AG04449 (cell line): ENCODE measurements around the gene NFE2L2.

Experiments used
- CTCF ChIA-PET: fragments of 350-600 bp; formaldehyde crosslinking; extraction: SDS; loops from one replicate; lab custom pipeline; 2021; ENCODE audit warnings: antibody characterized with exemption; lab: Yijun Ruan, JAX
- POLR2A ChIA-PET: fragments of 400-600, 350-600 bp; formaldehyde crosslinking; extraction: SDS; loops from one replicate; lab custom pipeline; 2020; ENCODE audit warnings: antibody characterized with exemption, inconsistent platforms; lab: Yijun Ruan, JAX
- DNase-seq: peaks from one replicate; pipeline ENCODE4 v3.0.0-alpha.2; 2010; ENCODE audit warnings: low read depth, low spot score
- H3K4me3 ChIP-seq: 2 replicates; pipeline ENCODE4 v1.5.1; 2011; ENCODE audit warnings: low read depth, mild to moderate bottlenecking, control low read depth, low read length
- TF ChIP-seq, protein P1 (sequence below): IDR thresholded peaks from one replicate; pipeline ENCODE4 v1.5.1; 2011; ENCODE audit warnings: mild to moderate bottlenecking, moderate library complexity, low read length, control low read depth, inconsistent platforms; ENCODE audit not compliant: insufficient read depth; ENCODE audit errors: missing control alignments

The NFE2L2 gene

GRCh38 chr2:177245010-177245422 is 19.5 kb downstream of the NFE2L2 start:
- no peak for DNase-seq
- POLR2A ChIA-PET, result interaction anchor here (0.6 to 1.6 kb wide), 4 partner anchors 9 to 924 kb away, joined by 3 to 6 read pairs (median 4); partner anchors contain the start of gene NFE2L2
- no peak overlapping the region for H3K4me3 ChIP-seq
- CTCF ChIA-PET, result interaction anchor here (0.8 to 2.1 kb wide), 4 partner anchors 9 to 51 kb away, joined by 3 to 11 read pairs (median 4); partner anchors contain the start of gene NFE2L2
- TF ChIP-seq, protein P1, sequence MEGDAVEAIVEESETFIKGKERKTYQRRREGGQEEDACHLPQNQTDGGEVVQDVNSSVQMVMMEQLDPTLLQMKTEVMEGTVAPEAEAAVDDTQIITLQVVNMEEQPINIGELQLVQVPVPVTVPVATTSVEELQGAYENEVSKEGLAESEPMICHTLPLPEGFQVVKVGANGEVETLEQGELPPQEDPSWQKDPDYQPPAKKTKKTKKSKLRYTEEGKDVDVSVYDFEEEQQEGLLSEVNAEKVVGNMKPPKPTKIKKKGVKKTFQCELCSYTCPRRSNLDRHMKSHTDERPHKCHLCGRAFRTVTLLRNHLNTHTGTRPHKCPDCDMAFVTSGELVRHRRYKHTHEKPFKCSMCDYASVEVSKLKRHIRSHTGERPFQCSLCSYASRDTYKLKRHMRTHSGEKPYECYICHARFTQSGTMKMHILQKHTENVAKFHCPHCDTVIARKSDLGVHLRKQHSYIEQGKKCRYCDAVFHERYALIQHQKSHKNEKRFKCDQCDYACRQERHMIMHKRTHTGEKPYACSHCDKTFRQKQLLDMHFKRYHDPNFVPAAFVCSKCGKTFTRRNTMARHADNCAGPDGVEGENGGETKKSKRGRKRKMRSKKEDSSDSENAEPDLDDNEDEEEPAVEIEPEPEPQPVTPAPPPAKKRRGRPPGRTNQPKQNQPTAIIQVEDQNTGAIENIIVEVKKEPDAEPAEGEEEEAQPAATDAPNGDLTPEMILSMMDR, result no peak

DNA sequence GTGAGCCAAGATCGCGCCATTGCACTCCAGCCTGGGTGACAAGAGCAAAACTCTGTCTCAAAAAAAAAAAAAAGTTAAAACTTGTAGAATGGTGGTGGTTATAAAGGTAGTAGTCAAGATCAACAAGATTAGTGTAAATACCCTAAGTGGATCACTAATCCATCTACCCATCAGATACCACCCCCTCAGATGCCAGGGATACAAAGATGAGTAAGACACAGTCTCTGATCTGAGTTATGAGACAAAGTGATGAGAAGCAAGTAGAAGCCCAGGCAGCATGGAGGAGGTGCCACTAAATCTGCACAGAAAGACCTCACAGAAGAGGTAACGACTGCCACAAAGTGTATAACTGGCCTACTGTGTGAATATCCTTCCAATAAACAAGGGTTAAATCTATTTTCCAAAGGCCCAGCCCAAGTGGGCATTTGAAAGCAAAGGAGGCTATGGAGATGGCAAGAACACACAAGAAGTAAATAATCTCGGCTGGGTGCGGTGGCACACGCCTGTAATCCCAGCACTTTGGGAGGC is 20.2 kb downstream of the NFE2L2 start:
- ChIA-PET POLR2A (interaction anchor here (0.6 to 1.6 kb wide), 3 partner anchors 9 to 20 kb away, joined by 3 to 6 read pairs (median 4); partner anchors contain the start of gene NFE2L2), CTCF (interaction anchor here (0.8 to 2.1 kb wide), 7 partner anchors 10 to 91 kb away, joined by 3 to 11 read pairs (median 4); partner anchors contain the start of gene NFE2L2)
- TF ChIP-seq, protein P1, result no peak
- no peak for DNase-seq
- no peak overlapping the region for H3K4me3 ChIP-seq

DNA sequence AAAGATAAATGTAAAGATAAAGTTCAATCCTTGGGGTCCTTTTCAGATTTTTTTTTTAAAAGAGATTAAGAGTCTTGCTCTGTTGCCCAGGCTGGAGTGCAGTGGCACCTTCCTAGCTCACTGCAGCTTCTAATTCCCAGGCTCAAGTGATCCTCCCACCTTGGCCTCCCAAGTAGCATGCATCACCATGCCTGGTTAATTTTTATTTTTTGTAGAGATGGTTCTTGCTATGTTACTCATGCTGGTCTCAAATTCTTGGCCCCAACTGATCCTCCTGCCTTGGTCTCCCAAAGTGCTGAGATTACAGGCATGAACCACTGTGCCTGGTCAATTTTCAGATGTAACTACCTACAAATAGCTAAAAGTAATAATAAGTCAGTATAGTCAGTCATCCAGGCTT is 21.1 kb downstream of the NFE2L2 start:
- CTCF ChIA-PET, result interaction anchor here (0.8 to 1.6 kb wide), 3 partner anchors 19 to 92 kb away, joined by 3 to 9 read pairs (median 4); no protein-coding TSS in a partner anchor
- H3K4me3 ChIP-seq, result no peak overlapping the region
- TF ChIP-seq, protein P1, result no peak
- POLR2A ChIA-PET, result no interaction called here
- DNase-seq, result no peak

GRCh38 chr2:177243073-177243472 is 21.5 kb downstream of the NFE2L2 start:
- POLR2A ChIA-PET, result no interaction called here
- CTCF ChIA-PET, result interaction anchor here (1.4 to 1.6 kb wide), 2 partner anchors 20 to 78 kb away, joined by 4 to 9 read pairs; no protein-coding TSS in a partner anchor
- TF ChIP-seq, protein P1, result no peak

DNA sequence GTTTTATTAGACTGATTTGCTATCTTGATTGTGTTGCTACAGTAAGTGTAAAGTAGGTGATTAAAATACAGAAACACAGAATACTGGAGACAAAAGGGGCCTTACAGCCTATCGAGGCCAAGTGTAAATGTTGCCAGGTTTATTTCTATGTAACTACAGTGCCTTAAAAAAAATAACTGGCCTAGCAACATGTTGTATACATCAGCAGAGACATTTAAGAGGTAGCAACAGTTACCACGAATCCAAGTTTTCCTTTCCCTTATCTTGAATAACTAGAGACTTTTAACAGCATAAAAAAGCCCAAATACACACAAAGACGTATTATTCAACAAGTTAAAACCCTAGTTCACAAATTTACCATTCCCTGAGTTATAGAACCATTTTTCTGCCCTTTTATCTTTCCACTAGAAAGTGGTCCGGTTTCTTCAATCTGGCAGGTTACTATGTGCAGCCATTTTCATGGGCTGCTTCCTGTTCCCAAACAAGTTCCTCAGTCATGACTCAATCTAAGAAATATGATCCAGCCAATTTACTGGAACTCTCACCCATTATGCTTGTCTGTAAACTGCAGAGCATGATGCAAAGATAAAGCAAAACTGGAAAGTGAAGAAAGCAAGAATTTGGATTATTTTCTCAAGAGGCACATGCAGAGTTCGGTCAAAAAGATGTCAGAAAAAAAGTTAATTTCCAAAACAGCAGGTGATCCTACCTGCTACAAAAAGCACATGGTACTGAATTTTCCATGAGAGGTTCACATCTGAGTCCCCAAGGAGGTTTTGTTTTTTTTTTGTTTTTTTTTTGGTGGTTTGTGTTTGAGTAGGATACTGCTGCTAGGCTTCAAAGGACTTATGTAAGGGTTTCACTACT is 22.2 kb downstream of the NFE2L2 start:
- TF ChIP-seq, protein P1, result no peak
- peak; percentile 93 for DNase-seq
- peak overlapping the region; percentile 13 for H3K4me3 ChIP-seq
- CTCF ChIA-PET, result interaction anchor here (1.6 kb wide), 1 partner anchor 20 kb away, joined by 9 read pairs; no protein-coding TSS in a partner anchor
- POLR2A ChIA-PET, result no interaction called here

More at GRCh38 chr2:177243073-177243472, 21.5 kb downstream of the NFE2L2 start:
- DNase-seq, result no peak
- H3K4me3 ChIP-seq, result peak overlapping the region; percentile 15; the same call in 1 of the 2 replicates

- H3K4me3 ChIP-seq, result no peak overlapping the region
- DNase-seq, result no peak
- ChIA-PET POLR2A (interaction anchor here (2.6 kb wide), 1 partner anchor 22 kb away, joined by 12 read pairs; no protein-coding TSS in a partner anchor), CTCF (interaction anchor here (1.1 to 1.7 kb wide), 2 partner anchors 17 to 22 kb away, joined by 4 to 8 read pairs; no protein-coding TSS in a partner anchor)
- TF ChIP-seq, protein P1, result no peak
Observed at GRCh38 chr2:177241711-177242120, 22.8 kb downstream of the NFE2L2 start.
